Measurements from ENCODE around the gene KCNN4. TPM values are rescaled to one million over a fixed set of nuclear protein-coding genes. Genes with fewer than 3 reads are reported as not detected.
"Not testable (repeated sequence)": the region's sequence is repeated elsewhere in the genome, so short reads cannot be mapped to it uniquely, and the experiment has no call there.

KCNN4 gene
- total RNA-seq (1 to 10 TPM in 2 of 9 donors, under 1 TPM in 7; 0.15 to 3.7 (median 0.63) TPM), polyA plus RNA-seq (1 to 10 TPM in 1 of 2 donors, under 1 TPM in 1; 0.46 to 1.1 TPM)
- long read RNA-seq, donor 1: 0 reads
- long read RNA-seq, donor 2, partial matches to known transcripts: 0 of 1 reads
- long read RNA-seq, donor 2, other reads (novel, unspliced or antisense): 1 of 1 reads
- long read RNA-seq, donor 3, partial matches to known transcripts: 0 of 1 reads
- long read RNA-seq, donor 3, other reads (novel, unspliced or antisense): 0 of 1 reads

DNA sequence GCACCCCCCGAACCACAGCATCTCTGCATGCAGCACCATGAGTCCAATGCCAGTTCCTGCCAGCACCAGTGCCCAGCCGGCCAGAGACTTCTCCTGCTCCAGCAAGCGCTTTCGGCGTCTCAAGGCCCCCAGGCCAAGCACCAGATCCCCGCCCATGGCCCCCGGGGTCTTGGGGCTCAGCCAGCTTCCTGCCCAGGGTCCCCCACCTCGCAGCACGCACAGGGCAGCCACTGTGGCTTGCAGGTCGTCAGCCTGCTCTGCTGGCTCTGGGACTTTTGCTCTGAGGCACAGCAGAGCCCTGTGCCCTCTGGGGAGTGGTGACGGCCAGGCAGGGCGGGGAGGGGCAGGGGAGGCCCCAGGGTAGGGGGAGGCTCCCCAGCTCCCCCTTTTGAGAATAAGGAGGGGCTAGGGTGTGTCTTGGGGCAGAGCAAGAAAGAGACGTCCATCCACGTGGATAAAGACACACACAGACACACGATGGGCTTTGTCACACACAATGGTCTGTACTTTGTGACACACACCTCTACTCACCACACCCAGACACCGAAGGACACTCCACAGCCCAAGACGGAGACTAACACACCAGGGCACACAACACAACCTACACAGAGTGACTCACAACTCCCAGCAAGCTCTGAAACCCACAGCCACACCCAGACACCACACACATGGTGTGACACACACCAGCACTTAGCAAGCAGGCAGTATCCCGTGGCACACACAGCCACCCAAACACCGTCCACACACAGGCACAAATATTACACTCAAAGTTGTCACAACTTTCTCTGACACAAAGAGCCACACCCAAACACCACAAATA, at the start of gene KCNN4:
Gene KCNN4 (minus strand): TSS at position 268 of the 820 bp plus-strand sequence. CDS start 112 bp downstream, at position 156.
- no peaks in the 10 kb centered on the region for H3K36me3 ChIP-seq
- no peaks in the 10 kb centered on the region for H3K9me3 ChIP-seq
- ATAC-seq (peak in 1 of 4 donors; percentile 21), DNase-seq (no peak)
- peaks cover 0 to 58% (median 4%) of the 10 kb centered on the region in 12 donors for H3K4me1 ChIP-seq
- TF ChIP-seq, protein P1, sequence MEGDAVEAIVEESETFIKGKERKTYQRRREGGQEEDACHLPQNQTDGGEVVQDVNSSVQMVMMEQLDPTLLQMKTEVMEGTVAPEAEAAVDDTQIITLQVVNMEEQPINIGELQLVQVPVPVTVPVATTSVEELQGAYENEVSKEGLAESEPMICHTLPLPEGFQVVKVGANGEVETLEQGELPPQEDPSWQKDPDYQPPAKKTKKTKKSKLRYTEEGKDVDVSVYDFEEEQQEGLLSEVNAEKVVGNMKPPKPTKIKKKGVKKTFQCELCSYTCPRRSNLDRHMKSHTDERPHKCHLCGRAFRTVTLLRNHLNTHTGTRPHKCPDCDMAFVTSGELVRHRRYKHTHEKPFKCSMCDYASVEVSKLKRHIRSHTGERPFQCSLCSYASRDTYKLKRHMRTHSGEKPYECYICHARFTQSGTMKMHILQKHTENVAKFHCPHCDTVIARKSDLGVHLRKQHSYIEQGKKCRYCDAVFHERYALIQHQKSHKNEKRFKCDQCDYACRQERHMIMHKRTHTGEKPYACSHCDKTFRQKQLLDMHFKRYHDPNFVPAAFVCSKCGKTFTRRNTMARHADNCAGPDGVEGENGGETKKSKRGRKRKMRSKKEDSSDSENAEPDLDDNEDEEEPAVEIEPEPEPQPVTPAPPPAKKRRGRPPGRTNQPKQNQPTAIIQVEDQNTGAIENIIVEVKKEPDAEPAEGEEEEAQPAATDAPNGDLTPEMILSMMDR (IDR thresholded peaks at IDR 0.05): no peak
- TF ChIP-seq POLR2A (IDR thresholded peaks at IDR 0.05): no peak
- peak within 1 kb of the TSS in 1 of 12 donors; percentile 74 for H3K27ac ChIP-seq
- H3K27me3 ChIP-seq: peaks cover 0 to 22% (median 0%) of the 10 kb centered on the region in 9 donors
- H3K4me3 ChIP-seq: peak within 1 kb of the TSS in 4 of 12 donors; percentile 7 to 53 (median 18)
- 35 to 47% (median 39%) methylated on average over 7 to 19 of the region's 19 CpGs for WGBS, 4 donors
- intact Hi-C loops (cut with DNase I): loop anchor here in 6 of 10 donors (5.0 to 10.0 kb wide), 5 partner anchors 34 to 336 kb away; partner anchors contain the start of genes PLAUR (in 1 of the 6) and ZNF575 (in 1 of the 6)

DNA sequence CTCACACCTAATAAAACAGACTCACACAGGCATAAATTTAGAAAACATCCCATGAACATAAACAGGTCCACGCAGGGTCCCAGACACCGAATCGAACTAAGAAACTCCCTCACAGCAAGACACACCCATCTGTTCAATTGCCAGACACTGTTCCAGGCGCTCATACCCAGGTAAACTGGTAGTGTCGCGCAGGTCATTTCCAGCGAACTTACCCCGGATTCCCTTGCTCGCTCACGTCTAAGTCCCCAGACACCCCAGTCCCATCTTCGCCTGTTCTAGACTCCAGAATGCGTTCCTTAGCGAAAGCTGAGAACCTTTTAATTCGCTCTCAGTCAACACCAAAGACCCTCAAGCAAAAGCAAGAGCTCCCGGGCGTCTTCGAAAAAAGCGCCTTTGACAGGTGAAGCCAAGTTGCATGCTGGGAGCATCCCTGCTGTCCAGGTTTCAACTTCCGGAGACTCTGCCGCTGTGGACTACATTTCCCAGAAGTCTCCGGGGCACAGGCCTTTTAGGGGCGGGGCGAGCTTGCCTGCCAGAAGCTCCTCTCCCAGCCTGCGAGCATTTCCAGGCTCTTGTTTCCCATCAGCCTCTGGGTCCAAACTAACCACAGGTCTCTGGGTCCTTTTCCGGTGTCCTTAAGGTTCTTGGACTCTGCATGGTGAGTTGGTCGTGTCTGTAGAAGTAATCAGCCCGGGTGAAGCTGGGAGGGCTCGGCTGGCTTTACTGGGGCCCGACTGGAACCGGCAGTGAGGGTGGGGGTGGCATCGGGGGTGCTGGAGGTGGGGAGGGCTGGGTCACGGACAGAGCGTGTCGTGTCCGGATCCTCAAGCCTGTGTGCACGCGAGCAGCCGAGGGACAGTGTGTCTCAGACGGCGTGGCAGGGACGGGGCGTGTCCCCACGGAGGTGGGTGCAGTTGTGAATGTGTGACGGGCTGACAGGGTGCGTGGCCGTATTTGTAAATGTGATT, 46.3 kb upstream of the KCNN4 start, which contains the start of gene ZNF283:
Gene ZNF283 (plus strand): TSS at position 535 of the 968 bp plus-strand sequence. CDS start 6,184 bp downstream, outside the sequence.
- Histone ChIP-seq H3K36me3 (peaks cover 0 to 40% (median 28%) of the 10 kb centered on the region in 9 donors), H3K9me3 (no peaks in the 10 kb centered on the region), H3K4me3 (peak within 1 kb of the TSS; percentile 32 to 78 (median 70)), H3K27ac (peak within 1 kb of the TSS in 11 of 12 donors; percentile 0 to 83 (median 72)), H3K4me1 (peaks cover 0 to 14% (median 7%) of the 10 kb centered on the region in 12 donors), H3K27me3 (peaks cover 0 to 3% (median 0%) of the 10 kb centered on the region in 9 donors)
- intact Hi-C loops (cut with DNase I): loop anchor here in 2 of 10 donors (1.0 to 10.0 kb wide), 3 partner anchors 75 to 108 kb away; partner anchors contain the start of gene ZNF45 (in 1 of the 2)
- ATAC-seq: peak; percentile 99 to 100 (median 100)
- 5 to 14% (median 7%) methylated on average over 35 to 46 of the region's 46 CpGs for WGBS, 4 donors
- TF ChIP-seq, protein P1 (IDR thresholded peaks at IDR 0.05): no peak
- peak in 1 of 2 donors; percentile 21 for TF ChIP-seq POLR2A (IDR thresholded peaks at IDR 0.05)
- peak; percentile 89 to 95 (median 91) for DNase-seq

DNA sequence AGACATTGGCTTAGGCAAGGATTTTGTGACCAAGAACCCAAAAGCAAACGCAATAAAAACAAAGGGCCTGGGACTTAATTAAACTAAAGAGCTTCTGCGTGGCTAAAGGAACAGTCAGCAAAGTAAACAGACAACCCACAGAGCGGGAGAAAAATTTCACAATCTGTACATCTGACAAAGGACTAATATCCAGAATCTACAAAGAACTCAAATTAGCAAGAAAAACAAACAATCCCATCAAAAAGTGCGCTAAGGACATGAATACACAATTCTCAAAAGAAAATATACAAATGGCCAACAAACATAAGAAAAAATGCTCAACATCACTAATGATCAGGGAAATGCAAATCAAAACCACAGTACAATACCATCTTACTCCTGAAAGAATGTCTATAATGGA, 43.8 kb upstream of the KCNN4 start:
- not testable (repeated sequence) for H3K9me3 ChIP-seq, ATAC-seq, H3K4me3 ChIP-seq, H3K27ac ChIP-seq, DNase-seq
- WGBS, 4 donors: 56 to 69% (median 57%) methylated on average over 4 of the region's 4 CpGs
- peaks cover 0 to 24% (median 13%) of the 10 kb centered on the region in 12 donors for H3K4me1 ChIP-seq
- intact Hi-C loops (cut with DNase I): loop anchor here in 1 of 10 donors (10.0 kb wide), 1 partner anchor 110 kb away; the partner anchor contains the start of gene ZNF45
- H3K27me3 ChIP-seq: peaks cover 0 to 25% (median 0%) of the 10 kb centered on the region in 9 donors
- peaks cover 0 to 15% (median 8%) of the 10 kb centered on the region in 9 donors for H3K36me3 ChIP-seq

DNA sequence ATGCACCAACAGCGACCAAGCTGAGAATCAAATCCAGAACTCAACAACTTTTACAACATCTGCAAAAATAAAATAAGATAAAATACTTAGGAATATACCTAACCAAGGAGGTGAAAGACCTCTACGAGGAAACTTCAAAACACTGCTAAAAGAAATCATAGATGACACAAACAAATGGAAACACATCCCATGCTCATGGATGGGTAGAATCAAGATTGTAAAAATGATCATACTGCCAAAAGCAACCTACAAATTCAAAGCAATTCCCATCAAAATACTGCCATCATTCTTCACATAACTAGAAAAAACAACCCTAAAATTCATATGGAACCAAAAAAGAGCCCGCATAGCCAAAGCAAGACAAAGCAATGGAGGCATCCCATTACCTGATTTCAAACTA, 43.1 kb upstream of the KCNN4 start:
- not testable (repeated sequence) for ATAC-seq, H3K27ac ChIP-seq, H3K9me3 ChIP-seq, DNase-seq, H3K4me3 ChIP-seq, H3K36me3 ChIP-seq
- H3K27me3 ChIP-seq: peaks cover 0 to 25% (median 0%) of the 10 kb centered on the region in 9 donors
- peaks cover 0 to 24% (median 13%) of the 10 kb centered on the region in 12 donors for H3K4me1 ChIP-seq
- intact Hi-C loops (cut with DNase I): loop anchor here in 1 of 10 donors (10.0 kb wide), 1 partner anchor 111 kb away; the partner anchor contains the start of gene ZNF45
- WGBS, 4 donors: 78 to 87% (median 83%) methylated on average over 3 of the region's 3 CpGs

Data from heart left ventricle (tissue), 16 donors.